HG02885 (cell line): ENCODE data around the gene LOXHD1.

Experiments
- ATAC-seq: cut with Tn5 transposase; IDR thresholded peaks from one replicate; pipeline ENCODE4 v1.9.1; 2021; ENCODE audit warnings: mild to moderate bottlenecking; ENCODE audit not compliant: unreplicated experiment, poor library complexity

The LOXHD1 gene

GRCh38 chr18:46677611-46678010 is 20.6 kb upstream of the LOXHD1 start:
- no peak for ATAC-seq

- no peak for ATAC-seq
These were observed 19.3 kb upstream of the LOXHD1 start for GRCh38 chr18:46676182-46676835.

- ATAC-seq = no peak
These were observed 18.1 kb upstream of the LOXHD1 start for GRCh38 chr18:46675112-46675511.

GRCh38 chr18:46672062-46672970 is 15.3 kb upstream of the LOXHD1 start:
- no peak for ATAC-seq

GRCh38 chr18:46668694-46669093 is 11.7 kb upstream of the LOXHD1 start:
- ATAC-seq = no peak

- no peak for ATAC-seq
These were observed 11.1 kb upstream of the LOXHD1 start for GRCh38 chr18:46668135-46668534.

- no peak for ATAC-seq
These were observed 6.5 kb upstream of the LOXHD1 start for GRCh38 chr18:46663539-46663938.

GRCh38 chr18:46660957-46661749 is 4.1 kb upstream of the LOXHD1 start:
- no peak for ATAC-seq

GRCh38 chr18:46659484-46659883 is 2.5 kb upstream of the LOXHD1 start:
- ATAC-seq = no peak

- no peak for ATAC-seq
These were observed 500 bp downstream of the LOXHD1 start for GRCh38 chr18:46656326-46657114.

GRCh38 chr18:46652372-46652771 is 4.6 kb downstream of the LOXHD1 start:
- ATAC-seq = no peak

- ATAC-seq = no peak
These were observed 6.3 kb downstream of the LOXHD1 start for GRCh38 chr18:46650681-46651080.

GRCh38 chr18:46649071-46649862 is 7.8 kb downstream of the LOXHD1 start:
- ATAC-seq = no peak

- ATAC-seq = no peak
These were observed 10.6 kb downstream of the LOXHD1 start for GRCh38 chr18:46646468-46646867.

GRCh38 chr18:46642561-46642960 is 14.5 kb downstream of the LOXHD1 start:
- ATAC-seq = no peak

- ATAC-seq = no peak
These were observed 15.1 kb downstream of the LOXHD1 start for GRCh38 chr18:46641917-46642316.

GRCh38 chr18:46639386-46639785 is 17.6 kb downstream of the LOXHD1 start:
- ATAC-seq = no peak

- no peak for ATAC-seq
These were observed 20.9 kb downstream of the LOXHD1 start for GRCh38 chr18:46636040-46636630.
